Stimulated activated CD8-positive, alpha-beta memory T cell treated with anti-CD3 and anti-CD28 coated beads, Interleukin-2, amount 100 ng/mL, for 48 hours (primary cell): ENCODE measurements around the gene AK8.

ENCODE experiments used
- DNase-seq, 2 donors: peaks; one replicate each; pipeline ENCODE4 v3.0.0-alpha.2; 2020; ENCODE audit warnings: low read depth in 2 of 2

The AK8 gene

DNA sequence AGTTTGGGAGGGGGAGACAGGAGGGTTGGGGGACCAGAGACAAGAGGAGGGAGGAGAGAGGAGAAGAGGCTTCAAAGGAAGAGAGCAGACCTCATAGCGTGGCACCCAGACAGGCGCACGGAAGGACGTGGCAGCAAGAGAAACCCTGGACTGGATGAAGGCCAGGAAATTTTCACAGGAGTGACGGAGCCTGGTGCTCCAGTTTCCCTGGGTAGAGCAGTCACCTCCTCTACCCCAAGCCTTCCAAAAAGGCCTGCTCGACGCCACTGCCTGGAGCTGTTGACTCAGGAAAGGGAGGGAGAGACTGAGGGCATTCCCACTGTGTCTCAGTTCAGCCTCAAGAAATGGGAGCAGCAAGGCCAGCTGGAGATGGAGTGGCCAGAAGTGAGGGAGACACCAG lies 19.3 kb downstream of the AK8 start:
- no peak for DNase-seq

DNA sequence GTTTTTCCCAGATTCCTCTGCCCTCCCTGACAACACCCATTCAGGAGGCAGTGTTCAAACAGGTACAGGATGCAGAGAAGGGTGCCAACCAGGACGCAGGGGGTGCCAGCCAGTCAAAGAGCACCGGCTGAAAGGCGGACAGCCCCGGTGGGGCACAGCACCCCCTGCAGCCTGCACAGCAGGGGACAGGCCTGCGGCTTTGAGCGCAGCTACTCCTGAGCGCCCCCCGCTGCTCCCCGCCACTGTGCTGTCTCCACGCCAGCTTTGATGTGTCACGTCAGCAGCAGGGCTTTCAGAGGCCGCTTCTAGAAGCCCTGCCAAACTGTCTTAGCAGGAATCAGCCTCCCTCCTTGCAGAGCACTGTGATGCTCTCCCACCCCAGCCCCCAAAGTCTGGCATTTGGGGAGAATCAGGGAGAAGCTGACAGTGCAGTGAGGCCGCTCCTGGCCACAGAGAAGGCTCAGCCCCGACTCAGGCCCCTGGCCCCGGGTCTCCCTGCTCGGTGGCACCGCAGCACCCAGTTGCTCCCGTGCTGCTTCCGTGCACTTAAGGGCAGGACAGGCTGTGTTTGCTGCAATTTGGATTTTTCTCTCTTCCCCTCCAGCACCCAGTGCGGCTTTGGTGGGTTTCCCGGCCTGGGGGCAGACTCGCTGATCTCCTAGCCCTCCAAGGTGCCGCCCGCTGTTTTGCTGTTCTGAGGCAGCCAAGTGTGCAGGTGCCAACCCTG lies 20.3 kb downstream of the AK8 start:
- no peak for DNase-seq

DNA sequence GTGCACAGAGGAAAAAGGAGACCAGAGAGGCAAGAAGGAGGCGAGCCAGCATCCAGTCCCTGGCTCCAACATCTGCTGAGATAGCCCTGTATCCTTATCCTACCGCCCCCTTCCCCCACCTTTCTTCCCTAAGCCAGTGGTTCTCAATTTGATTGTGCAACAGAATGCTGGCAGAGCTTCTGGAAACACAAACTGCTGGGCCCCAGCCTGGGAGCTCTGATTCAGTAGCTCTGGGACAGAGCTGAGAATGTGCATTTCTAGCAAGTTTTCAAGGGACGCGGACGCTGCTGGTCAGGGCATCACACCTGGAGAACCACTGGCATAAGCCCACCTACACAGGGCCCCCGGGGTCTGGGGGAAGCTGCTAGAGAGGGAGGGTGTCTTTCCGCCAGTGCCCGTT lies 21.1 kb downstream of the AK8 start:
- no peak for DNase-seq

DNA sequence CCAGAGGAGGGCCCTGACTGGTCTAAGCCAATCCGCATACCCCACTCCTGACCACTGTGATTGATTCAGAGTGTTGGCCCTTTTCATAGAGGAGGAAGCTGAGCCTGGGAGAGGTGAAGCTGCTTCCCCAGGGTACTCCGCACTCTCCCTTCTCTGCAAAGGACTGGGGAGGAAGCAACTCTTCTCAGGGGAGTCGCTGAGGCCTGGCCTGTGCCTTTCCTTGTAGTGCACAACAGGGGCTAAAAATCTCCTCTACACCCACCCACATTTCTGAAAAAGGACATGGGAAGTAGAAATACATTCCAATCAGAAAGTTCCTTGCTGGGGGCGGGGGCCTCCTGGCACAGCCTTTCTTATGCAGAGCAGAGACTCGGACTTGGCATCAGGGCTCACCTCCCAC lies 22.2 kb downstream of the AK8 start:
- no peak for DNase-seq

DNA sequence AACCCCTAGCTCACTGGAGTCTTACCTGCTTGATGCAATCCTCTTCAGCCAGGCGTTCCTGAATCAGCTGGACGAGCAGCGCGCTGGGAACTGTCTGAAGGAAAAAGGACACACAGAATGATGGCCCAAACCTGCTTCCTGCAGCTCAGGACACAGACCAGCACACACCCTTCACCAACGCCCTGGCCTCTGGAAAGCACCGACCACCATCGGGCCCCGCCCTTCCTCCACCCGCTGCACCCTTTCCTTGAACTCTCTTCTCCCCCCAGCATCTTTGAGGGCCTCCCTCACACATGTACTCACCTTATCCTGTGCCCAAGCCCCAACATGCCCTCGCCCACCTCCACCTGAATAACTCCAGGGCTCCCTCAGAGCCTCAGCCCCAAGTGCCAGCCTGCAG lies 23.3 kb downstream of the AK8 start:
- no peak for DNase-seq

DNA sequence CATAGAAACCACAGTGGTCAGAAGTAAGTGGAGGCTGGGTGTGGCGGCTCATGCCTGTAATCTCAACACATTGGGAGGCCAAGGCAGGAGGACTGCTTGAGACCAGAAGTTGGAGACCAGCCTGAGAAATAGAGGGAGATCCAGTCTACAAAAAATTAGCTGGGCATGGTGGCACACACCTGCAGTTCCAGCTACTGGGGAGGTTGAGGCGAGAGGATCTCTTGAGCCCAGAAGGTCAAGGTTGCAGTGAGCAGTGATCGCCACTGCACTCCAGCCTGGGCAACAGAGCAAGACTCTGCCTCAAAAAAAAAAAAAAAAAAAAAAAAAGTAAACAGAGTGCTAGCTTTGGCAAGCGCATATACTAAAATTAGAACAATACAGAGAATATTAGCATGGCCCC lies 24.6 kb downstream of the AK8 start:
- DNase-seq: no peak

DNA sequence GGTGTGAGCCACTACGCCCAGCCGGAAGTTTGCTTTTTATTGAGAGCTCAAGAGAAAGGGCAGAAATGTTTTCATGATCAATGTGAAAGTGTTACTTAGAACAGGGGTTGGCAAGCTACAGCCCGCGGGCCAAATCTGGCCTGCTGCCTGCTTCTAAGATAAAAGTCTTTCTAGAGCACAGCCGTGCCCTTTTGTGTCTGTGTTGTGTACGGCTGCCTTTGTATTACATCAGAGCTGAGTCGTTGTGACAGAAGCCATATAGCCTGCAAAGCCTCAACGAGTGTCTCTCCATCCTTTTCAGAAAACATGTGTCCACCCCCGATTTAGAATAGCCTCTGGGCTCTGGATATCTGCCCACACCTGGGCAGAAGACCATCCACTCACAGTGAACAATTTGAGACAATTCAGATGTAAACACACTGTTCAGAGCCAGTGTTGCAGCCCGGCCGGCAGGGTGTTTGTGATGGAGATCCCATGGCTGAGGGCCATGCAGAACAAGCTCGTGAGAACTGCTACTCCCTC lies 28.8 kb downstream of the AK8 start:
- no peak for DNase-seq

DNA sequence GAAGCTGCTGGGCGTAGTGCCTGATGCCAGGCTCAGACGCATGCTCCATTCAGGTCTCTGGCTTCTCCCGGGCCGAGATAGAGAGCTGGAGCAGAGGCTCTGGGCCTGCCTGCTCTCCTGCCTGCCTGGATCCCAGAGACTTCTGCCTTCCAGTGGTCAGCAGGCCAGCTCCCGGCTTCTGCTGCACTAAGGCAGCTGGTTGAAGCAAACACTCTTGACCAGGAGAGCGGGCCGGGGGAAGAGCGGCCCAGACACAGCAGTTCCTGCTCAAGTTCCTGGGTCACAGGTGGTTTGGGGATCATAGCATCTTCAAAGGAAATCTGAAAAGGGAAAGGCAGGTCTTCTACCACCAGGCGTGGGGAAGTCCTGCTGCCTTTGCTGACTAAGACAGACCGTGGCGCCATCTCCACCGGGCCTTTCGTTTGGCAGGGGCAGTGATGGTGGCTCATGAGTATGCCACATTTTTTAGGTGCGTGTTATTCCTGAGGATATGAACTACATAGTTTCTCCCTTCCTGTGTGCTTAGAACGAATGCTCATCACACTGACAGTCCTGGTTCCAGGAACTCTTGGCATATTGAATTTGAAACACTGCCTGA lies 31.1 kb downstream of the AK8 start:
- DNase-seq: no peak

DNA sequence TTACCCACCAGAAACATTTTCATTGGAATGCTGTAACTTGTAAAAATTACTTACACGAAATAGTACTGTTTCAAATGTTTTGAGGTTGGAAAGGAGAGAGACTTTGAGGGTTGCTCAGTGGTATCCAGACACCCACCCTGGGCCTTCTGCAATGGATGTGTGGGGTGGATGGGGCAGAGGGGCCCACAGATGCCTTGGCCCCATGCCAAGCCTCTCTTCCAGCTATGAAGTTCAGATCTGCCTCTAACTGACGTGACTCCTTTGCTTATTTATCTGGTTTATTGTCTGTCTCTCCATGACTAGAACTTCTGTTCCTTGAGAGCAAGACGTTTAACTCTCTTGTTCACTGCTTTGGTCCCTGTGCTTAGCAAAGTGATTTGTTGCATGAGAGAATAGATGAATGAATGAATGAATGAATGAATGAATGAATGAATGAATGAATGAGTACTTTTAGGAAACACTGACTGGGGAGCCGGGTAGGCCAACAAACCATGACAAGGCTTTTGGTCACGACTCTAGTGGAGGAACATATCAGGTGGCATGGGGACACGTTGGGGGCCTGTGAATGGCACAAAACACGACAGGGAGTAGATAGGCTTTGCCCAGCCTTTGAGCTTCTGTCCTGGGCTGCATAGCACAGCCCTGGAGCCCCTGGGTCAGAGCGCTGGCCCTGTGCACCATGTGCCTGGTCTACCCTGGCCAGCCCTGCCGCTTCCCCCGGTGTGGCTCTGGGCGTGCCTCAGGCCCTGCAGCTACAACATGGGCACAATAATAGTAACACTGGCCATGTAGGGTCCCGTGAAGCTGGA lies 31.8 kb downstream of the AK8 start:
- no peak for DNase-seq

DNA sequence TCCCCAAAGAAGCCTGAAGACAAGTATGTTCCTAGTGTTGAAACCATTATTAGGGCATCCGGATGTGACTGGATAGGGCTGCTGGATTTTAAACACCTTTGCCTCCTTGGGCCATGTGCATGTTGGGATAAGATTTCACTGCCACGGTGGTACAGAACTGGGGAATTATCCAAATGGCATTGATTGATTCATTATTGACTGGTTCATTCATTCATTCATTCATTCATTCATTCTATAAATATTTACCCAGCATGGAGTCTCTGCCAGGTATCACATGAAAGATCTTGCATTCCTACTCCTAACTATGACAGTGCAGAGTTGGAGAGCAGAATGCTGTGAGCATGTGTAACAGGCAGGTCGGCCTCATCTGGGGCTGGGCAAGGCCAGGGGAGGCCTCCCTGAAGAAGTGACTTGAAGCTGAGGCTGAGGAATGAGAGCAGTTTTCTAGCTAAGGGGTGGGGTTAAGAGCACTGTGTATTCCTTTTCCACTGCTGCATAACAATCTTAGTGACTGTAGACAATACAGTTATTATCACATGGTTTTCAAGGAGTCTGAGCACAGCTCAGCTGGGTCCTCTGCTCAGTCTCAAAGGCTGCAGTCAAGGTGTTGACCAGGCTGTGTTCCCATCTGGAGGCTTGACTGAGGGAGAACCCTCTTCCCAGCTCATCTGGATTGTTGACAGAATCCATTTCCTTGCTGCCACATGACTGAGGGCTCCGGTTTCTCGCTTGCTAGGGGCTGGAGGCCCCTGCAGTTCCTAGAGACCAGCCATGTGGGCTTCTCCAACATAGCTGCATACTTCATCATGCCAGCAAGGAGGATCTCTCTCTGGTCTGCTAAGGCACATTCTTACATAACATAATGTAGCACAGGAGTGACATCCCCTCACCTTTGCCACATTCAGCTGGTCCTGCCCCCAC lies 35.7 kb downstream of the AK8 start:
- no peak for DNase-seq

DNA sequence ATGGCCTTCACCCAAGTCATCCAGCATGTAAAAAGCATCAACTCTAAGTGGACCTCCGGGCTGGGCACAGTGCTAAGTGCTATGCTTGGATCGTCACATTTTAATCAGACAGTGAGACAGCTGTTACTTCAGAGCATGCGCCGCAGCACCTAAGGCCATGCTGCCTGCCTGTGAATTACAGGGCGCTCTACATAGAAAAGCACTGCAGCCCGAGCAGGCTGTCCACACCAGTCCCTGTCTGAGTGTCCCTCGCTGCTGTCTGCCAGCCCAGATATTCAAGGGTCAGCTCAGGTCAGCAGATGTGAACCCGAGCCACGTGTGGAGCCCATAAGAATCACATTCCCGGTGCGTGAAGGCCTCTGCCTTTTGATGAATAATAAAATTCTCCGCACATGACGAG lies 37.1 kb downstream of the AK8 start:
- no peak for DNase-seq

DNA sequence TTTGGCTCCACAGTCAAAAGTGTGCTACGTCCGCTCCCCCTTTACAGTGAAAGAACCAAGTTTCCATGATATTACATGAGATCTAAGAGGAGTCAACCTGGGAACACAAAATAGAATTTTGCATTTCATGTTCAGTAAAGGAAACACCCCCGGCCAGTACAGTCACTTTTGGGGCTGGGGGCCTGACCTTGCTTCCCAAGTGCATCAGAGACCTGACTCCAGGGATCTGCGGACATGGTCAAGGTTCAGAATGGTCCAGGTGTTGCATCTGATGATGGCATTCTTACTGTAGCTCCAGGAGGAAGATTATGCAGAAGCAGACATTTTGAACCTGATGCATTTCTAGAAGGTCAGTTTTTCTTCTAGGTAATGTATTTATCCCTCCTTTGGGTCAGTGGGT lies 39.8 kb downstream of the AK8 start:
- DNase-seq: no peak

DNA sequence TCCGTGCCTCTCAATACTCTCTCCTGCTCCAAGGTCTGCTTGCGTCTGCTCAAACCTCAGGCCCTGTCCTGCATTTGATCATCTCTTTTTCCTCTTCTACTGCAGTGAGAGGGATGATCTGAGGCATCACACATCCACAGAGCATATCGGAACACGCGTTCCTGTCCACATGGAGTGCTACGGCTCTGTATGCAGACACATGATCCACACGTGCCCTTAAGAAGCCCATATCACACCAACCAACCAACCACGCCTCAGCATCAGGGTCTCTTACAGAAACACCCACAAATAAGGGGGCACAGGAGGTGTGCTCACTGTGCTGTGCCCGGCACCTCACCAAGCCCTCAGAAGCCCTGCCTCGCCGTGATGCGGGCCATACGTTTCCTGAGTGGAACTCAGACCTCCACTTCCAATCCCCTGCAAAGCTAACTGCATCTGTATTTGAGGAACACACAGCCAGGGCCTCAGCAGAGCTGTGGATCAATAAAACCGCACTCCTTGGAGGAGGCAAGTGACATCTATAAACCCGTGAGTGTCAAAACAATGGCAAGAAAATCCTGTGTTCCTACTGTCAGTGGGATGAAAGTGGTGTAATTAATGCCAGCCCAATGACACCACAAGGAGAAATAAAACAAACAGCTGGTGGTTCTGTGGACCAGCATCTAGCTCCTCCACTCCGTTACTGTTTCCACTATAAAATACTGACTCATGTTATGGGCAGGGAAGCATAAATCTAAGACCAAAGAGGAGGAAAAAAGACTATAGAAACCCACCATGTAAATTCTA lies 40.4 kb downstream of the AK8 start:
- DNase-seq: no peak

DNA sequence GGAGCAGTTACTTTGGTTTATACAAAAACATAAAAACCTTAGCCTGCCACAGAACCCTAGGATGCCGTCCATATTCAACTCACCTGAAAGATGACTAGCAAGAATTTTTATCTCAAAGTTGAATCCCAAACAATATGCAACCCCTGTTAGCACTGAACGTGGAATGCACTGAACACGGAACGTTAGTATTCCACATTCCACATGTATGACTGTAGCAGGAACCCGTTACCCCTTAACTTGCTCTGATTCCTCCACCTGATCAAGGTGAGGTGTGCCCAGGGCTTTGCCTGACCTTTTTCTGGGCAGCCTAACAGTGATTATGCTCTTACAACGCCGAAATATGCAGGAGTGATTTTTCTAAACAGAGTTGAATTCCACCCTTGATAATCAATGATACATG lies 43.7 kb downstream of the AK8 start:
- DNase-seq: no peak

DNA sequence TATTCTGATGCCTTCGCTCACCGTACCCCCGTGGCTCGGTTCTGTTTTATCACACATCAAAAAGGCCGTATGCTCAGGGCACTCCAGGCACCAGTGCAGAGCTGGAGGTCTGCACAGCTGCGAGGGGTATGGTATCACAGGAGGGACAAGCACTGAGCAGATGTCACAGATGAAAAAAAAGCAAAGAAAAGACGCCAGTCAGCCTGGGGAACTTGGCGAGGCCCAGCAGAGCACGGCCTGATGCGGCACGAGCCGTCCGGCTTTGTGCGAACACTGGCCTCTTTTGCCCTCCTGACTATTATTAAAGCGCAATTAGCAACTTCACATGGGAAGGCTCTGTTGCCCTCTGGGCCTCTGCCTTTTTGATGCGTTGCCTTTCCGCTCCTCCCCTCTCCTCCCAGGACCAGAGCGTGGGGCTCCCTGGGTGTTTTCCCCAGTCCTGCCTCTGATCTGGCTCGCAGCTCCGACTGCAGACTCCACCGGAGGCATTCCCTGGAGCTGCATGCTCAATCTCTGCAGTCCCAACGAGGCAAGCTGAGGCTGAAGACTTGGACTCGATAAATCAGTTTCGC lies 44.4 kb downstream of the AK8 start:
- no peak for DNase-seq

DNA sequence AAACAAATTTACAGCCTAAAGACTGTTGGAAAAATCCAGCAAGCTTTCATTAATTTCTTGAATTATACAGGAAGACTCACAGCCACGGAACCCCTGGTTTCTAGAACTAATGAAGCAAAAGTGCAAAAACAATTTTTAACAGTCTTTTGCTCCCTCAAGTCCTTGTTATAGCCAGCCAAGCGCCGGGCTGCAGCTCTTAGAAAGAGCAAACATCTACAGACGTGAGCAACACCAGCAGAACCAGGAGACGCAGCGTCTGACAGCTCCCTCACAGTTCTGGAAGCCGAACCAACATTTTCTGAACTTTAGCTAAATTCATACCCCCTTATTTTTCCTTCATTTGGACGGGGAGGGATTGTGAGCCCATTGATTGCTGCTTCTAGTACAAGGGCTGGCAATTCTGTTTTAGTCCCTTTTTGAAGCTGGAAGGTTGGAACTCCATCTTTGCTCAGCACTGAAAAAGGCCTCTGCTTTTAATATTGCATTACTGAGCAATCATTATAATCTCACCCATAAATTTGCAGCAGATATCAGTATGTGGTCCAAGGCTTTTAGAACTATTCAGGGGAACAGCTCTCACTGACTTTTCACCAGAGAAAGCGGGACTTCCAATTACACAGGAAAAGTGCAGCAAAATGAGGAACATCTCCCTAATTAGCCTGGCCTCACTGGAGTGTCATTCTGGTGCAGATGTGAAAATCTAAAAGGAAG lies 45.8 kb downstream of the AK8 start:
- DNase-seq: no peak

DNA sequence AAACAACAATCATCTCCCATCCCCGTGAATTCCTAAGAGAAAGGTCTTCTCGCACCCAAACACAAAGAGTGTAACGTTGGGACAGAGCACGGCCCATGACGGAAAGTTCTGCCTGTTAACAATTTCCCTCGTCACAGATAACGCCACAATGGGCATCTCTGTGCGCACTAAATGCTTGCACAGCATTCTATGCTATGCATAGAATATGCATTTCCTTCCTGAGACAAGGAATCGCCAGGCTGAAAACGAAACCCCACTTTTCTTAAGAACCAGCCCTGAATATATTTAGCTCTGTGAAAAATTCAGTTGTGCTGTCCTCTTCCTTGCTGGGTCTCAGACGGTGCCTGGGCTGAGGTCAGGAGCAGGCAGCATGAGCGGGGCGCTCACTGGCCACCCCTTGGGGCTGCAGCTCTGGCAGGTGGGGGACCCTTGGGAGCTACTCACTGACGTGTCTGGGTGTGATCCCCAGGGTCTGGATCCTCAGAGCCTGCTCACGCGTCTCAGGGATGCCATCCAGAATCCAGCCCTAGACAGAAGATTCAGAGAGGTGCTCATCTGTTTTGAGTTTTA lies 49.8 kb downstream of the AK8 start:
- no peak for DNase-seq

DNA sequence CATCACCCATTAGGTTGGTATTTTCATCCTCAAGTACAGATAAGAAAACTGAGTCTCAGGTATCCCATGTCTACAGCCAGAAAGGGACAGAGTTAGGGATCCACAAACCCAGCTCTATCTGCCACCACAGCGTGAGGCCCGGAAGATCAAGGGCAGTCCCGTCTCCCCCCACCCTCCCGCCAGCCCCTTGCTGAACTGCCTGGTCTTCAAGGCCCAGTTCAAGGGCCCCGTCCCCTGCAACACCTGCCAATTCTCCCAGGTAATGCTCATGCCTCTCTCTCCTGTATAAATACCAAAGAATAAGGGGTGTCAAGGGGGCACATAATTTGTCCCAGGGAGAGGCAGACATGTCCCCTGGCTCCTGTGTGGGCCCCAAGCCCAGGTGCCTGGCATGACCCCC lies 50.7 kb downstream of the AK8 start:
- DNase-seq: no peak

DNA sequence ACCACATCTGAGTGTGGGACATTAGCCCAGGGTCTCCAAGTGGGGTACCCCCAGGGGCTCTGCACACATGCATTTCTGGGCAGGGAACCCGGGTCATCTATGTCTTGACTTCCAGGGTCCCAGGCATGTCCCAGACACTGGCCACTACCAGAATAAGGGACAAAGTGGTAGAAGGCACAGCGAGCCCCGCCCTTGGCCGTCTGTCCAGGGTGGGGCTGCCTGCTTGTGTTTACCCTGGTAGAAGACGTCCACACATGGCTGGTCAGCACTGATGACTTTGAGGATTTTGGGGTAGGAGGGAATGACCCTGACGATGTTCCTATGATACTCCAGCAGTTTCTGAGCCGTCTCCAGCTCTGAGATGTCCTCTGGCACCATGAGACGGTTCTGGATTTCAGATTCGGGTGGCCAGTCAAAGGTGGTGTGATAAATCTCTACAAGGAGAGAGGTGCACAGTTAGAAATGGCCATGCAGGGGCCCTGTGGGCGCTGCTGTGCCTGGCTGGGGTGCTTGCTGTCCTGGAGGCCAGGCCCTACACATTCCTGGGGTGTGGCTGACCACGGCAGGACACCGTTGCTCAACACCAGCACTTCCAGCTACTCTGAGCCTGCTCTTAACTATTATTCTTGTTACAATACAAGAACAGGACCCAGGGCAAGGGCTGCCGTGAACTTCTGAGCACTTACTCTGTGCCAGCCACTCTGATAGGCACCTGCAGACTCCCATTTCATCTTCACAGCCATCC lies 51.3 kb downstream of the AK8 start:
- DNase-seq: no peak
